NCI-H69 (cell line): Measurements from ENCODE around the gene RASGRF1.
"Not testable (repeated sequence)": the region's sequence is repeated elsewhere in the genome, so short reads cannot be mapped to it uniquely, and the experiment has no call there.

Experiments used
- DNase-seq: peaks from one replicate; lab custom pipeline; 2025; lab: John Stamatoyannopoulos, UW

Gene RASGRF1

DNA sequence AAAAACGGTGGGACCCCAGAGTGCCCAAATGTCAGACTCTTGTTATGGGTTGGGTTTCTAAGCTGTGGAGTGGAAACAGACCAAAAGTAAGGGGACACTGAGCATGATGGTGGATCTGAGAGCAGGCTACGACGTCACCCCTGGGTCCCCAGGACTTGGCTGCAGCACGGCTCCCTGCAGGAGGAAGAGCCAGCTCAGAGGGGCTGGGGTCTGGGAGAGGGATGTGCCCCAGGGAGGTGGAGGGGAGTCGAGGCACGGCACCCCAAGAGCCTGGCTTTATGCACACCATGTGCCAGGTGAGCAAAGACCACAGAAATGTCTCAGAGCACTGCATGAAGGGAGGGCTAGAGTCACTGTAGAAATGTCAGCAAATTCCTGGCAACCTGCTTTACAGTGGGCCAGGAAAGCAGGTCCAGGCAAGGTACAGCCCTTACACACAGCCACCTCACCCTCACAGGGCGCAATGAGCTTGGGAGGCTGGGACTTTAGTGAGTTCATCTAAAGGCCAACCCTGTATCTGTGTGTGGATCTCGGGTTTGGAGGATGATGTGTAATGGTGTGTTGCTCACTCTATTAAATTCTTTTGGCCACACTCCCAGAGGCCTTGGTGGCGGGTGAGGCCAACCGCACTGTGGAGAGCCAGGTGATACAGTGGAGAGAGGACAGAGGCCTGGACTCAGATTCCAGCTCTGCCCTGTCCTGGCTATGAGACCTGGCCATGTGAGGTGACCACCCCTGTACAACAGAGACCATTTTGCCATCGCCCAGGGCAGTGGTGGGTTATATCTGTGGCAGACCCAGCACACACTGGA lies 159.8 kb downstream of the RASGRF1 start:
- DNase-seq: no peak

DNA sequence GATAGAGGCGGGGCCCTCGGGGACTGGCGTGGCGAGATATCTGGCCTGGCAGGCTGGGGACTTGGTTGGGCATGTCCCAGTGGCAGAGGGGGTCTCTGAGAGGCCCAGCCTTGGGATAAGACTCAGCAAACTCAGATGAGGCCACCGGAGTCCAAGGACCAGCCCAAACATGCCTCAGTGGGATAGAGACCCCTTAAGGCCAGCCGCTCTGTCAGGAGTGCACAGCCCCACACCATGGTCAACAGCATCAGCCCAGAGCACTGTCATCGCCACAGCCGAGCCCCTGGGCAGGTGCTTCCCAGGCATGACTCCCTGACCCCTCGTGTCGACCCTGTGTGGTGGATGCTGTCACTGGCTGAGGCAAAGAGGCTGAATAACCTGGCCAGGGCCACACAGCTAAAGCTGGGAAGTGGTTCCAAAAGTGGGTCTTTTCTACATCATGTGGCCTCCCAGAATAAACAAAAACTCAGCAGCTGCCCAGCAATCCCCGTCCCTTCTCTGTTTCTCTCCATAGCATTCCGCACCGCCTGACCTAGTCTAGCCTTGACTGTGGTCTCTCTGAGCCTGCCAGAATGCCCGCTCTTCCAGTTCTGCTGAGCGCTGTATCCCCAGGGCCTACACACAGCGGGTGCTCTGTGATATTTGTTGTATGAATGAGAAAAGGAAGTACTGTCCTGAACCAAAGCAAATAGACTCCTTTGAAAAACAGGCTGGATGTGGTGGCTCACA lies 160.9 kb downstream of the RASGRF1 start:
- DNase-seq: peak; percentile 25

DNA sequence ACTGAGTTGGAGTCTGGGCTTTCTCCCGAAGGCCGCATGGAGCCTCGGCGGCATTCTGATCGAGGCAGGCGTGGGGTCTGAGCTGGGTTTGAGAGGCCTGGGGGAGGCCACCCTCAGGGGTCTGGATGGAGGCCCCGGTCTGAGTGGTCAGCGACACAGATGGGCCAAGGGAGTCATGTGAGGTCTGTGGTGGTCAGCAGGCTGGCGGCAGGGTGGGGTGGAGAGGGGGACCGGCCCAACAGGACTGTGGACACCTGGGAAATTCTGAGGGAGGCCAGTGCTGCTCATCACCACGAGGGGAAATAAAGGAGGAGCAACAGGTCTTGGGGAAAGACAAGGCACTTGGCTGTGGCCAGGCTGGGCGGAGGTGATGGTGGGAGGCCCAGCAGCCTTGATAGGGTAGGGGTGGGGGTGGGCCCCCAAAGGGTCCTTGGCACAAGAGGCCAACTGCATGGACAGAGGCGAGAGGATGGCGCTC lies 161.9 kb downstream of the RASGRF1 start:
- no peak for DNase-seq

DNA sequence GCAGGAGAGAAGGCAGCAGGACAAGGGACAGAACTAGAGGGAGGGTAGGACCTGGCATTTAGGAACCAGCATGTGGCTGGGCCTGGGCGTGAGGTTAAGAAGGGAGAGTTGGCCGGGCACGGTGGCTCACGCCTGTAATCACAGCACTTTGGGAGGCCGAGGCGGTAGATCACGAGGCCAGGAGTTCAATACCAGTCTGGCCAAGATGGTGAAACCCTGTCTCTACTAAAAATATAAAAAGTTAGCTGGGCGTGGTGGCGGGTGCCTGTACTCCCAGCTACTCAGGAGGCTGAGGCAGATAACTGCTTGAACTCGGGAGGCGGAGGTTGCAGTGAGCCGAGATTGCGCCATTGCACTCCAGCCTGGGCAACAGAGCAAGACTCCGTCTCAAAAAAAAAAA lies 162.4 kb downstream of the RASGRF1 start:
- not testable (repeated sequence) for DNase-seq

DNA sequence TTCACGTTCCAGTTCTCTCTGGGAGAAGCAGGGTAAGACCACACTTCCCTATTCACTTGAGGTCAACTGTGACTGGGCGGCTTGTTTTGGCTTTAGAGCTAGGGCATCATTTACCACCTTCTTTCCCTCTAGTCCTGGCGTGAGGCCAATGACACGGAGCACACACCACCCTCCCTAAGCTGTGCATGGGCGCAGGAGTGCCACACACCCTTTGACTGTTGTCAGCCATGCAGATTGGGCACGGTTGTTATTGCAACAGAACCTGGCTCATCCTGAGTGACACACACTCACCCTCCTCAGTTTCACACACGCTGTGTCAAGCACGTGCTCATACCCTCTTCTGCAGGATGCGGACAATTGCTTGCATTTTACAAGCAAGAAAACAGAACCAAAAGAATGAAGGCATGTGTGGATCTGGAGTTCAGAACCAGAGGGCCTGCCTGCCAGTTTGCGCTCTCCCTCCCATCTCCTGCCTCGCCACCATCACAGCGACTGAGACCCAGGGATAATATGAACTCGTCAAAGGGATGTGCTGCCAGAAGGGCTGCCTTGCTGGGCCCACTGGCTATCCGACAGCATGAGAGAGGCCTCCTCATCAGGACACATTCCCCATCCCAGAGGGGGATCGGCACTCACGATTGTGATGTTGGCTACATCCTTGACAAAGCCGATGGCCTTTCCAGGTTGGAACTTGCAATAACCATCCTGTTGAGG lies 163.3 kb downstream of the RASGRF1 start:
- peak; percentile 17 for DNase-seq

DNA sequence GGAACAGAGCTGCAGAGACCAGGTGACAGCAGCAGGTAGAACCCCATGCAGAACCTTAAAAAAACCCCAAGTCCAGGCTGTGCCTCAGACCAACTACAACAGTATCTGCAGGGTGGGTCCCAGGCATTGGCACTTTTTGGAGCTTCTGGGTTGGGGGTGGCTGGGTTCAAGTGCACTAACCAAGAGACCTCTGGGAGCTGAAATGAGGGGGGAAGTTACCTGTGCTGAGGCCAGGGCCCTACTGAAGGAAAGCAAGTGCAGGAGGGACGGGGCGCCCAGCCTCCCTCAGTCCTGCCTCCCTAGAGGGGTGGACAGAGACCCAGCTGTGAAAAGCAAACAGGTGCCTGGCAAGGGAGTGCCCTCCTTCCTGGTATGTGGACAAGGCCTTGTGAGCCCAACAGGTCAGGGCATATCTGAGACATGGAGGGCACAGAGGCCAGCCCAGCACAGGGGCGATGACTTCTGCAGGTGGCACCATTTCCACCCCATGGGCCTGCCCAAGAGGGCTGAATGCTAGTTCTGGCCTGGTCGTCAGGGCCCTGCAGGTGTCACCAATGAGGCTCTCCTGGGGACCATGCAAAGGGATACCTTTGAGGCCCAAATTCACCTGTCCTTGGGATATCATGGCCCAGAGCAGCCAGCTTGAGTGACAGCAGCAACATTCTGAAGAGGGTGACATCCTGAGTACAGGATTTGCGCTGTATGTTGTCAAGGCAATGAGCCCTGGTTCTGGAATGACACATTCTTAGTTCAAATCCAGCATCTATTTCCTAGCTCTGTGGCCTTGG lies 164.4 kb downstream of the RASGRF1 start:
- no peak for DNase-seq

DNA sequence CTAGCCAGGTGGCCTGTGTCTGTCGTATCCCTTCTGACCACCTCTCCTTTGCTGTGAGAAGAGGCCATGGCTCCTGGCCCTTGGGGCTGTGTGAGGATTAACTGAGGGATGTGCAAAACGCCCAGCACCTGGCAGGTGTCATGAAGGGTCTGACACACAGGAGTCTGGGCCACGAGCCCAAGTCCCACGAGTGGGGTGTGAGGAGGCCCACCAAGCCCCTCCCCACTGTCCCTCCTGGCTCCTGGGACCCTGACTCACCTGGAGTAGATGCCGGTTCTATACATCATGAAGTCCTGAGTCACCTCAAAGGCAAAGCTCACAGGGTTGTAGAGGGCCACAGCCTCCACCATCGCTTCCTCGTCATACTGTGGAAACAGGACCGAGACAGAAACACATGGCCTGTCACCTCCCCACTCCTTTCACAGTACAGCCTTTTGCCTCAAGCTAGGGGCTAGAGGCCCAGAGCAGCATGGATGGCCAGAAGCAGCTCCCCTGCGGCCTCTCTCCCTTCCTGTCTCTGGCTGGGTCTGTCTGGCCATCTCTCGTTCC lies 165.4 kb downstream of the RASGRF1 start:
- no peak for DNase-seq

DNA sequence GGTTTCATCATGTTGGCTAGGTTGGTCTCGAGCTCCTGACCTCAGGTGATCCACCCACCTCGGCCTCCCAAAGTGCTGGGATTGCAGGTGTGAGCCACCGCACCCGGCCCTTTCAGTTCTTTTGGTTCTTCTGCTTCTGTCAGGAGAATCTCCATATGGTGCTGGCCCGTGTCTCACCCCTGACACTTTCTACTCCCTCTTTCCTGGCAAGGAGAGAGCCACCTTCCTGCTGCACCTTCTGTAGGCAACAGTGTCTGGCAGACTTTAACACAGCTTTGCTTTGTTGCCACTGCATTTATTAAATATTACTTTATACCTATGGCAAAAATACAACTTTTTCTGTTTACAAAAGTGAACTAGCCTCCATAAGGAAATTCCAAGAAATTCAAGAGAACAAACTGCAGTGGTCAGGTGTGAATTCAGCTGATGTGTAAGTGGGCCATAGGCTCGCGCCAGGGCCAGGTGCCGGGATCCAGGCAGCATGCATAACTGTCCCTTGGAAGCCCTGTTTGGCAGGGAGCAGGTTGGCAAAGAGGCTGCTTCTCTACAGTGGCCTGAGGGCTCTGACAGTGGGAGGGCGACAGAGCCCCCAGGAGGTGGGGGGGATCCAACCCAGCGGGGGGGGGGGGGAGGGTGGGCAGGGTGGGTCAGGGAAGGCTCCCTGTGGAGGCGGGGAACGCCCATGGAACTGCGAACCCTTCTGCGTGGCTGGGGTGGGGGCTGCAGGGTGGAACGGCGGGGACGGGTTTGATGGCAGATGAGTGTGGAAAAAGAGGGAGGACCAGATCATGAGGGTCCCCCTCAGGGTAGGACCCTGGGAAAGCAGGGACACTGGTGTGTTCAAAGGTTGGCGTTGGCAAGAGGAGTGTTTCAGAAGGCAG lies 166.9 kb downstream of the RASGRF1 start:
- no peak for DNase-seq

DNA sequence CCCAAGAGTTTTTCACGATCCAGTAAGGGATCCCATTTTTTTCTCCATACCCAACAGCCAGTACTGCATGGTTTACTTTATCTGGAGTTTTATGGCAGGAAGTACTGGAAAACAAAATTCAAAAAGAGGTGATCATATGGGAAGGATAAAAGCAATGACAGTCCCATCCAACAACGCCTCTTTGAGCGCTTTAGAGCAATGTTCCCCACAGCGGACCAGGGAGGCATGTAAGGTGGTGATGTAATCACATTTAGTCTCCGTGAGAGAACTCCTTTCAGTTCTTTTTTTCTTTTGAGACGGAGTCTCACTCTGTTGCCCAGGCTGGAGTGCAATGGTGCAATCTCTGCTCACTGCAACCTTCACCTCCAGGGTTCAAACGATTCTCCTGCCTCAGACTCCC lies 167.6 kb downstream of the RASGRF1 start:
- no peak for DNase-seq

DNA sequence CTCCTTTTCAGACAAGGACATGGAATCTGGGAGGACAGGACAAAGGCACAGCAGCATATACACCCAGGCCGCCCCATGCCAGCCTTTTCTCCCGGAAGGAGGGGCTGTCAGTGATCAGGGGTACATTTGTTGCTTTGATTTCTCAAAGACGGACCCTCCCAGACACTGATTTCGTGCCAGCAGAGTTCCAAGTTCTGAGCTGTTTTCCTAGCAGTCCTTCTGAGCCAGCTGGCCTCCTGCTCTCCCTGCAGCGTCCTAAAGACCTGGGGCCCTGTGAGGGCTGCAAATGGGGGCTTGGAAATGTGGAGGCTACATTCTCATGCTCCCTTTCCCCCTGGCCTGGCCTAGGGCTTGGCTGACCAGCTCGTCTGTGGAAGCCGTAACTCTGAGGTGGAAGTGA lies 168.1 kb downstream of the RASGRF1 start:
- no peak for DNase-seq

DNA sequence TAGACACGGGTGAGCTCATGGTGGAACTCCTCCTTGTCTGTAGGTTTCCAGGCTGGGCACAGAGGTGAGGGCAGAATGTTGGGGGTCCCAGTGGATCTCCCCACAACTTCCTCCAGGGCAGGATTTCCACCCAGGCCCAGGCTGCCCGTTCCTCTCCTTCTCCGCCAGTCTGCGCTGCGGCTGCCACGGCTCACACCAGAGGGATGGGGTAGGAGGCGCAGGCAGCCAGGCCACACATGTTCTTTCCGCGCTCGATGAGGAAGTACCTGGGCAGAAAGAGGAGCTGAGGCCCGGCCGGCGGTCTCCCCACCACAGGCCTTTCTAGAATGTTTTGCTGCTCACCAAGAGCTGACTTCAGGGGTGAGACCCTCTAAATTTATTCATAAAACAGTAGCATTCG lies 168.6 kb downstream of the RASGRF1 start:
- no peak for DNase-seq

DNA sequence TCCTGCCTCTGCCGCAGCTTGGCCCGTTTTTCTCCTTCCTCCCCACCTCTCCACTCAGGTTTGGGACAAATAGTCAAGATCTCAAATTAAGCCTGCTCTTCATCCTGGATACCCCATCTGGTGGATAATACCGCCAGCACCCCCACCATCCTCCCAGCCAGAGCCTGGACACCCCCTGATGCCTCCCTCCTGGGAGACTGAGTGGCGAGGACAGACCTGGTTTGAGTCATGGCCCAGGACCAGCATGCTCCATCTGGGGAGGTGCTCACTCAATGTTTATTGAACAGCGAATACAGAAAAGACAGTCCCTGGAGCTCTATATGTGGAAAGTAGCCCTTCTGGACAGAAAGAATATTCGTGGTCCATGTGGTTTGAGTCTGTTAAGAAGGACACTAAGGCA lies 169.1 kb downstream of the RASGRF1 start:
- DNase-seq: no peak

DNA sequence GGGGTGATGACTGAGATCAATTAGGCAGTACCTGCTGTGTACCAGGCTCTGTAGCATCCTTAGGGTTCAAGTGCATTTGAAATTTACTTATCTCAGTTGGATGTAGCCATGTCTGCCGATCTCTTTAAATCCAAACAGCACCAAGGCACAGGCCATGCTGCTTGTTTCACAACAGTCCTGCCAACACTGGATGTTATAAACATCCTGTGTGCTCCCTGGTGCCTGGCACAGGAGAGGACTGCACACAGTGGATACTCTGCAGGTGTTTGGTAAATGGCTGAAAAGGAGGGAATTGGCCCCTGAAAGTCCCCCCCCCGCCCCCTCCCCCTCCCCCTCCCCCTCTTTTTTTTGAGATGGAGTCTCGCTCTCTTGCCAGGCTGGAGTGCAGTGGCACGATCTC lies 172.7 kb downstream of the RASGRF1 start:
- DNase-seq: no peak

DNA sequence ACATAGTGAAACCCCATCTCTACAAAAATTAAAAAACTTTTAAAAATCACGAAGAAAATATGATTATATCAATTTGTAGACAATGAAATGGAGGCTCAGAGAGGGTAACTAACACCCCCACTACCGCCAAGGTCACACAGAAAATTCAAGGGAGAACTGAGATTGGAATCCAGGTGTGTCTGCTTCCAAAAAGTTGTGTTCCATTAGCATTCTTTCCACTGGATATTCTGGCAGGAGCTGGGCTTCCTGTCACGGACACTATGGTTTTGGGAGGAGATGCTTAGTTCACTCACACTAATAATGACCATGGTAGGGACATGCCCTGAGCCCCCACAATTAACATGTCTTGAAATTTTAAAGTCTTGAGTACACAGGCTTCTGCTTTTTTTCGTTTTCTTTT lies 174.5 kb downstream of the RASGRF1 start:
- no peak for DNase-seq

DNA sequence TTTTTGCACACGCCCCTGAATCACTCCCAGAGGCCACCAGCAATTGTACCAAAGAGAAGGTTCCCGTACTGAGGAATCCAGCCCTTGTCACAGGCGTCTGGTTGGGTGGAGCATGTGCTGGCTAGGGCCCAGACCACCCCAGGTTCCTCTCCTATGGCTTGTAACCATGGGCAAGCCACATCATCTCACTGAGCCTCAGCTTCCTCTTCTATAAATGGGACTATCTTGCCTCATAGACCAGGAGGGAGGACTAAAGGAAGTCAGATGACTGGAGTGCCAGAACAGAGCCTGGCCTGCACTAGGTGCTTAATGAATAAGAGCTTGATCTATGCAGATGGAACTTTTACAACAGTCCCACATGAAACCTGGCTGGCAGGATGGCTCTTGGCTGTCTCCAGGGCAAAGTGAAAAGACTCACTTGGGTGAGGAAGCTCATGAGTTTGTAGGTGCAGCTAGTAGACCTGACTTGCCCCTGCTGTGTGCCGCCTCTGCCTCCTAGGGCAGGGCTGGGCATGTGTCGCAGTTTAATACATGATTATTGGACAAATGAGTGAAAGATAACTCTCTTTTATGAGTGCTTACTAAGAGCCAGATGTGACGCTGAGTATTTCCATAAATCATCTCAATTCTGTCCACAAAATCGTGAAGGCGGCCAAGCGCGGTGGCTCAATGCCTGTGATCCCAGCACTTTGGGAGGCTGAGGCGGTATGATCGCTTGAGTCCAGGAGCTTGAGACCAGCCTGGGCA lies 175.1 kb downstream of the RASGRF1 start:
- DNase-seq: peak; percentile 17

DNA sequence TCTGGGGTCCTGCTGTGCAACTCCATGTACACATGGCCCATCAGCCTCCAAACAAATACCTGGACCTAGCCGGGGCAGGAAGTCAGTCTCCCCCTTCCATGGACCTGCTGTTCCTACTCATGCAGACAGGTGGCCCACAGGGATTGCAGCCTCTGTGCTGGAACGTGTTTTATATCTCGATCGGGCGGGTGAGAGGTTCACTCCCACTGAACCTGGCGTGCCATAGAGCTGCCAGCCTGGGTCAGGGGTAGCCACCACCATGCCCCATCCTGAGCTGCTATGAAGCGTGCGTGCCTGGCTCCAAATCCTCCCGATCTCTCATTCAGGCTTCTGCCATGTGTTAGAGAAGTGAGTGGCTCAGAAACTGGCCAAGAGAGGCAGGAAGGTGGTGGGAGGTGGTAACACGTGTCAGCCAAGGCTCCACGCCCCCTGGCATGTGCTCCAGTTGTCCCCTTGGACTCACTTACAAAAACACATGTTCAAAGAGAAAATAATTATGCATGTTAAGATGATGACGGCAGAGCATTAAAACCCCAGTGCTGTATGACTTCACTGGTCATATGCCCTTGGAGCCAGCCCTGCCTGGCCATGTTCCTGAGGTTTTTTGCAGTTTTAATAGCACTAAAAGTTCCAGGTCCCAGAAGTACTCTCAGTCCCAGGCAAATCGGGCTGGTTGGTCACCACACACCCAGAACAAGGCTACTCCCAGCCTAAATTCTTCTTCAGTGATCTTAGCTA lies 176.4 kb downstream of the RASGRF1 start:
- DNase-seq: peak; percentile 19

DNA sequence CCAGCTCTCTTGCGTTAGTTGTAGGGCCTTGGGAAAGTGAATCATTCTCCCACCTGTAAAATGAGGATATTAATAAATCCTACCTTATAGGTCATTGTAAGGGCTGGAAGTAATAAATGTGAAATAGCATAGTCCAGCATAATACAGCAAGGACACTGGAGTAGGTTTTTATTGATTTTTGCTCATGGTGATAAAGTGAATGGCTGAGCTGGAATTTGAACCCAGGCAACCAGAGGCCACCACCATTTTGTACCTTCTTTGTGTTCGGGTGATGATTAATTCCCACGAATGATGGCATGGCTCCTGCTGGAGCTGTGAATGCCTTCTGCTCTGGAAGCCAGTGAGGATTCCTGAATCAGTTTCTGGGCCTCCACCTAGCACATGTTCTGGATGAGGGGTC lies 177.6 kb downstream of the RASGRF1 start:
- DNase-seq: no peak

DNA sequence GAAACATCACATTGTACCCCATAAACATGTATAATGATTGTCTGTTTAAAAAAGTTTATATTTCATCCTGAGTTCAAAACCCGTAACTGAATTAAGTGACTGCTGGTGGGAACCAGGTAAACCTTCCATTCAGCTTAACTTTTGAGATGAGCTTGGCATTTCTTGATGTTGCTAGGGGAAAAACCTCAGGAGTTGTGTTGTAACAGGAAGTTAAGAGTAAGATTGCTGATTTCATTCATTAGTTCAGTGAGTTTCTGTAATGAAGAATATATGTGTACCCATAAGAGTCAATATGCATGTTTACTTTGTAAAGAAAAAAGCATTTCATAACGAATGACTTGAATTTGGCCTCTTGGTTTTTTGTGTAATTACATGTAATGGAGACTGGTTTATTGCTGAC lies 178.3 kb downstream of the RASGRF1 start:
- no peak for DNase-seq

DNA sequence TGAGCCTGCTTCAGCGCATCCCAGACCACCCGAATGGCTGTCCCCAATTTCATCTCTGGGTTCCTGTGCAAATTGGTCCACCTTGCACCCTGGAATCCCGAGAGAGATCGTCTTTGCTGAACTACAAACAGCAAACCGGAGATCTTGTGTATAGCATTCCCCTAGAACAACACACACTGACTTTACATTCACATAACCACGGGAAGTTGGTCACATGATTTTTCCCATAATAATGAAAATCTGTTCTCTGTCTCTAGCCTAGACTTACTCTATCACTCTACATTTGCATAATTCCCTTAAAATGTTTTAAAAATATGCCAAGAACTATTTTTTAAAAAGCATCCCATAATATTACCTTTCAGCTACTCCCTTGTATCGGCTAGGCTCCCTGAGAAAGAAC lies 180.3 kb downstream of the RASGRF1 start:
- DNase-seq: no peak
